HUDEP-2 (cell line): ENCODE data around the gene PNLIPRP2.

Experiments used
- DNase-seq, 76 experiments: peaks; one replicate each; lab custom pipeline; 2025; ENCODE audit not compliant: unreplicated experiment in 76 of 76; lab: John Stamatoyannopoulos, UW

PNLIPRP2 gene

GRCh38 chr10:116676633-116677032 lies 55.9 kb downstream of the PNLIPRP2 start:
- DNase-seq = no peak

GRCh38 chr10:116679351-116679750 lies 58.6 kb downstream of the PNLIPRP2 start:
- DNase-seq = no peak

GRCh38 chr10:116683166-116683565 lies 62.4 kb downstream of the PNLIPRP2 start:
- DNase-seq = no peak

GRCh38 chr10:116683821-116684220 lies 63.1 kb downstream of the PNLIPRP2 start:
- no peak for DNase-seq

- DNase-seq = no peak
These were observed 64.0 kb downstream of the PNLIPRP2 start for GRCh38 chr10:116684781-116685180.

GRCh38 chr10:116685807-116686206 lies 65.1 kb downstream of the PNLIPRP2 start:
- no peak for DNase-seq

DNA sequence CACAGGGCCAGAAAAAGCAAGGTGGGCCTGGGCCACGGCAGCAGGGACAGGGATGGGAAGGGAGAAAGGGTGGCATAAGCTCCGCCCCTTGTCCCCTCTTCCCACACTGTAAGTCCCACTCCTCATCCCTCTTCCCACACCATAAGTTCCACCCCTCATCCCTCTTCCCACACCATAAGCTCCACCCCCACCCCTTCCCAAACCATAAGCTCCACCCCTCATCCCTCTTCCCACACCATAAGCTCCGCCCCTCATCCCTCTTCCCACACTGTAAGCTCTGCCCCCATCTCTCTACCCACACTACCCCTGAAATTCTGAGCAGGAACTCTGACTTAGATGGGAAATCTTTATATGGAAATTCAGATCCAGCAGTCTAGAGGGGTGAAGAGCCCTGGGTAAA lies 65.9 kb downstream of the PNLIPRP2 start:
- DNase-seq = no peak

GRCh38 chr10:116687633-116688032 lies 66.9 kb downstream of the PNLIPRP2 start:
- no peak for DNase-seq

DNA sequence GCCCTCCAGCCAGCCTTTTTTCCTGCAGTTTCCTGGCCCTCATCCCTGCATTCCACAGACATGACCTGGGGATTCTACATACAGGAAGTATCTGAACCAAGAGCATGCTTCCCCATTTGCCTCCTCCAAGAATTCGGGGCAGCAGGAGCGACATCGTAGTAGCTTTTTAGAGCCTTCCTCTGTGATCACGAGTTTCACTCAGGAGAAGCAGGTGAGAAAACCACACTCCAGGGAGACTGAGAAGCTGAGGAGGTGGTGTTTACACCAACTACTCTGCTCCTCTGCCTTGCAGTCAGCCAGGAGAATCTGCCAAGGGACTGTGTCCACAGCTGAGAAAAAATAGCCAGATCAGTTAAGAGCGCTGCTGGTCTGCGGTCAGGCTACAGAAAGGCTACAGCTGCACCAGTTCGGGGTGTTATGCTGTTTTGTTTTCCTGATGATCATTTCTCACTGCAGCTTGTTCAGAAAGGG lies 67.5 kb downstream of the PNLIPRP2 start:
- no peak for DNase-seq

DNA sequence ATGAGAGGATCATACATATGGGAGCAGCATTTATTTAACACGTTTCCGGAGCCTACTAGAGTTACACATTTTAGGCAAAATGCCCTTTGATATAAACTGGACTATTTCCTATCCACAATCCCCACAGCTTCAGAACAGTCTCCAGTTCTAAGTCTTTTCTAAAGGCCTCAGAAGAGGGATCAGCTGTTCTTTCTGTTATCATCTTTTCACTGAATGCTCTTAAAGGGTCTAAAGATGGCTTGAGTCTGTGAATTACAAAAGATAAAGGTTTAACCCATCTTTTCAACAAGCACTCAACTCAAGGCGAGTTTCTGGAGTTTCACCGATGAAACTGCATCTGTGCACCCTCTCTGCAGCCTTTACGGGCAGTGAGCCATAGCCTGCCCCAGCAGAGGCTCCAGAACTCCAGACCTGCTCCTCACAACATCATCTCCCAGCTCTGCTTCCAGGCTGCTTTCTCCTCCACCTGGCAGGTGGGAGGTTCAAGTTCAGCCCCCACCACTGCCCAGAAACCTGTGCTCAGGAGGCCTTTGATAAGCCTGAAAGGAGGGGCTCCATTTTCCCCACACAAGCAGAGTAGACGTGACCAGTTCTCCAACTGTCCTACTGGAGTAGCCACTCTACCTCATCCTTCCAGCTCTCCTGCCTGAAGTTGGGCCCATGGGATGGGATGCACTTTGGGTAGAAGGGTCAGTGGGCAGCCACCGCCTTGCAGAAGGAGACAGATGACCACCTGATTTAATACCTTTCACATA lies 68.2 kb downstream of the PNLIPRP2 start:
- no peak for DNase-seq

- DNase-seq = no peak
These were observed 69.0 kb downstream of the PNLIPRP2 start for GRCh38 chr10:116689744-116690143.

GRCh38 chr10:116690356-116691322 lies 69.9 kb downstream of the PNLIPRP2 start:
- DNase-seq = no peak

- no peak for DNase-seq
These were observed 70.9 kb downstream of the PNLIPRP2 start for GRCh38 chr10:116691635-116692034.

GRCh38 chr10:116692225-116692624 lies 71.5 kb downstream of the PNLIPRP2 start:
- no peak for DNase-seq

DNA sequence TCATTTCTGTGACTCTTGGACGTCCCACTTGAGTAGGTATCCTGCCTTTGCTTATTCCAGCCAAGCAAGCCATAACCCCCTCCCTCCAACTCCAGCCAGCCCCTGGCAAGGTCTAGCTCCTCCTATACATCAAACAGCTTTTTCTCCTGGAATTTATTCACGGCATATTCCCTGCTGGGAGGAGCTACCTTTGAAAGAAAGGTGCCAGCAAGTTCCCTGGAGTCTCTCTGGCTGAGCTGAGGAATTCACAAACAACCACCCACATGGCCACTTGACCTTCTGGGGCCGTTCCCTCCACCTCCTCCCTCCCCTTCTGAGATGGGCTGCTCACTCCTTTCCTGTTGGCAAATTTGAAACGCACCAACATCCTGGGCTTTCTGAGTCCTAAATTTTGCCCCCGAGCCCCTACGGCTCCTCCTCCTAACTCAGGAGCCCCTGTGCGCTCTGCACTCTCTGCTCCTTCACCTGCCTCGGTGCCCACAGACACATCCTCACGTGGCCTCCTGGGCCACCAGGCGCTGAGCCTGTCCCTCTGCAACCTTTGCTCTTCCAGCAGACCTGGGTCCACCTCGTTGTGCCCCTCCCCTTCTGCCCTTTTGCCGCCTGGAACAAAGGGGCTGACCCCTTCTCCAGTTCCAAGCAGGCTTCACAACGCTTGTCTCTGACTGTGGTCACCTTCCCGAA lies 73.6 kb downstream of the PNLIPRP2 start:
- no peak for DNase-seq
